Gastroesophageal sphincter (tissue), 3 donors: ENCODE data around the gene PNRC1.

Experiments
- CTCF ChIP-seq, 4 experiments: fragments of 200-600 bp in 2 of 4; fragments of 450-650 bp in 2 of 4; sonication (generic) in 1 of 4; IDR thresholded peaks; one replicate each; pipeline ENCODE4 v1.5.1; 2017 to 2019; ENCODE audit warnings: antibody characterized with exemption in 4 of 4, mild to moderate bottlenecking in 2 of 4, moderate library complexity in 2 of 4
- POLR2A ChIP-seq, 2 donors: fragments of 450-650 bp; IDR thresholded peaks; one replicate each; pipeline ENCODE4 v1.6.1; 2017; ENCODE audit warnings: antibody characterized with exemption in 2 of 2, mild to moderate bottlenecking in 2 of 2, moderate library complexity in 1 of 2

GRCh38 chr6:89059227-89059626, 21.3 kb upstream of the PNRC1 start:
- TF ChIP-seq CTCF (IDR thresholded peaks at IDR 0.05) (no peak), POLR2A (IDR thresholded peaks at IDR 0.05) (no peak)
